WTC11 (cell line): ENCODE results near the gene IER3IP1.

ENCODE experiments used
- MAX ChIP-seq: sonication (generic); formaldehyde crosslinking; IDR thresholded peaks from 2 replicates; pipeline ENCODE4 v1.8.0; 2022; ENCODE audit warnings: mild to moderate bottlenecking, missing genetic modification reagents
- PRRX2 ChIP-seq: fragments of 250-450 bp; sonication (Bioruptor Pico); IDR thresholded peaks from 2 replicates; pipeline ENCODE4 v1.8.0; 2021; ENCODE audit warnings: mild to moderate bottlenecking
- SP1 ChIP-seq: sonication (generic); formaldehyde crosslinking; conservative IDR thresholded peaks from 2 replicates; pipeline ENCODE4 v1.8.1; 2022; ENCODE audit warnings: missing genetic modification reagents
- ZNF138 ChIP-seq: sonication (generic); formaldehyde crosslinking; conservative IDR thresholded peaks from 2 replicates; pipeline ENCODE4 v1.8.1; 2022; ENCODE audit warnings: mild to moderate bottlenecking, moderate library complexity, missing genetic modification reagents
- TF ChIP-seq, protein P1 (sequence below): fragments of 200-600 bp; IDR thresholded peaks from 2 replicates; pipeline ENCODE4 v1.8.0; 2022; ENCODE audit warnings: antibody characterized with exemption

DNA sequence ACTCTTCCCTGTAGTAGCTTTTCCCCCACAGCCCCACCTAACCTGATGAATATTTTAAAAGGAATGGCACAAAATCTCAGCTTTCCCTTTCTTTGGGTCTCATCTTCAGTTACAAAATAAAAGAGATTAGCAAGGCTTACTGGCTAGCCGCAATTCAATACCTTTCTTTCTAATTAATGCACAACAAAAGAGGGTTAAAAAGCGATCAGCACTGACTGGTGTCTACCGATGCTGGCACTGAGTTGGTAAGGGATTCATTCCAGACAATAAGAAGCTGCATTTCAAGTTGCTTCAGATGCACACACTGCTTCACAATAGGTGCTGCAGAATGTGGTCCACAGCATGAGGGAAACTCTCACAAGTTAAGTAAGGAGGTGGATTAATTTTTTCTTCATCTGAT is 67.8 kb downstream of the IER3IP1 start:
- no peak for TF ChIP-seq MAX (CRISPR knock-in tag)
- no peak for TF ChIP-seq SP1 (CRISPR knock-in tag)
- TF ChIP-seq, protein P1, sequence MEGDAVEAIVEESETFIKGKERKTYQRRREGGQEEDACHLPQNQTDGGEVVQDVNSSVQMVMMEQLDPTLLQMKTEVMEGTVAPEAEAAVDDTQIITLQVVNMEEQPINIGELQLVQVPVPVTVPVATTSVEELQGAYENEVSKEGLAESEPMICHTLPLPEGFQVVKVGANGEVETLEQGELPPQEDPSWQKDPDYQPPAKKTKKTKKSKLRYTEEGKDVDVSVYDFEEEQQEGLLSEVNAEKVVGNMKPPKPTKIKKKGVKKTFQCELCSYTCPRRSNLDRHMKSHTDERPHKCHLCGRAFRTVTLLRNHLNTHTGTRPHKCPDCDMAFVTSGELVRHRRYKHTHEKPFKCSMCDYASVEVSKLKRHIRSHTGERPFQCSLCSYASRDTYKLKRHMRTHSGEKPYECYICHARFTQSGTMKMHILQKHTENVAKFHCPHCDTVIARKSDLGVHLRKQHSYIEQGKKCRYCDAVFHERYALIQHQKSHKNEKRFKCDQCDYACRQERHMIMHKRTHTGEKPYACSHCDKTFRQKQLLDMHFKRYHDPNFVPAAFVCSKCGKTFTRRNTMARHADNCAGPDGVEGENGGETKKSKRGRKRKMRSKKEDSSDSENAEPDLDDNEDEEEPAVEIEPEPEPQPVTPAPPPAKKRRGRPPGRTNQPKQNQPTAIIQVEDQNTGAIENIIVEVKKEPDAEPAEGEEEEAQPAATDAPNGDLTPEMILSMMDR: no peak
- TF ChIP-seq PRRX2: no peak
- no peak for TF ChIP-seq ZNF138
